GM12865 (cell line): ENCODE measurements around the gene RASSF5.

Experiments used
- DNase-seq: peaks from one replicate; pipeline ENCODE4 v3.0.0; 2010; ENCODE audit warnings: low read depth
- H3K4me3 ChIP-seq: 2 replicates; pipeline ENCODE4 v1.5.1; 2011; ENCODE audit warnings: mild to moderate bottlenecking, low read depth, low read length, control low read depth
- CTCF ChIP-seq: IDR thresholded peaks from 2 replicates; pipeline ENCODE4 v1.5.1; 2011; ENCODE audit warnings: low read length, control low read depth, low read depth, inconsistent platforms; ENCODE audit not compliant: insufficient read depth; ENCODE audit errors: missing control alignments

RASSF5 gene

DNA sequence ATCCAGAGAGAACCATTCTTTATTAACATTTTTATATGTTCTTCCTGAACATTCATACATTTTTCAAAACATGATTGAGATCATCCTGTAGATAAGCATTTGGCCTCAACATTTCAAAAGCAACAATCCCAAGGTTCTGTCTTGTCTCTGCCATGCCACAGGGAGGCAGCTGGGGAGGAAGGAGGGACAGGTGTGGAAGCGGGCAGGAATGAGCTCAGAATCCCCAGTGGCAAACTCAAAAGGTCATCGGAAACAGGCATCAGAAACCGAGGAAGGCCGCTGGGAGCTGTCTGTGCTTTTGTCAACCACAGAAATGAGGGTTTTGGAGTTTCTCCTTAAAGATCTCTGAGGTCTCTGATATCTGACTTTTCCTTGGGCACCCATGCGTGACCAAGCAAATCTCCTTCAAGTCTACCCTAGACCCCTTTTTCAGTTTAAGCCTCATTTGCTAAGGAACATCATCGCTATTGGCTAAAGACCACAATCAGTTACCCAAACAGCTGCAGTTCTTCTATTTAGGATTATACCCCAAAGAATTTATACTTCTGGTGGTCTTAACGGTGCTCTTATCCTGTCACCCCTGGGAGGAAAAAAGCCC, 34.0 kb downstream of the RASSF5 start:
- no peak for TF ChIP-seq CTCF
- DNase-seq: no peak
- no peak overlapping the region for H3K4me3 ChIP-seq

DNA sequence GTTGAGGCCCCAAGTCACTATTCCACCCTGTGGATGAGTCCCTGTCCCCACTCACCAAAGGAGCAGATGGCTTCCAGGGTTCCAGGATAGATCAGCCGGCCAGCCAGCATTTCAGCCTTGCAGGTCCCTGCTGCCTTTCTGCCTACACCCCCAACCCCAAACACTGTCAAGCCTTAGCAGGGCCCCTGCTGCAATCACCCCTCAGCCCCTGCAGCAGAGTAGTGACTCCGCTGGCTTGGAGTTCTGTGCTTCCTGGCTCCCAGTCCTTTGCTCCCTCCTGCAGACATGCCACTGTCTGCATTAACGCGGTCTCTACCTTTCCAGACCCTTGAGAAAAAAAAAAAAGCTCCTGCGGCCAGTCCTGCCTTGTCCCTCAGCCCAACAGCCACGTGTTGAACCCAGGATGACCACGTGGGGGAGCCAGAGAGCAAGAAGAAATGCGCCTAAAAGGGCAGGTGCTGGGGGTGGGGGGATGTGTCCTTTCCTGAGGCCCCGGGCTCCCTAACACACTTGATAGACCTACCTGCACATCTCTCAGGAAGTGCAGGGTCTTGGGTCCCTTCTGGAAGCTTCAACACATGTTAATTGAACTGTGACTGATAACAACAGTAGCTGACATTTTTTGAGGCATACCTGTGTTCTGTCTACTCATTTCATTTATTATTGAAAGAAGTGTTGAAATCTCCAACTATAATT, 37.4 kb downstream of the RASSF5 start:
- peak; percentile 72 for DNase-seq
- peak; percentile 88 for TF ChIP-seq CTCF
- H3K4me3 ChIP-seq: no peak overlapping the region

DNA sequence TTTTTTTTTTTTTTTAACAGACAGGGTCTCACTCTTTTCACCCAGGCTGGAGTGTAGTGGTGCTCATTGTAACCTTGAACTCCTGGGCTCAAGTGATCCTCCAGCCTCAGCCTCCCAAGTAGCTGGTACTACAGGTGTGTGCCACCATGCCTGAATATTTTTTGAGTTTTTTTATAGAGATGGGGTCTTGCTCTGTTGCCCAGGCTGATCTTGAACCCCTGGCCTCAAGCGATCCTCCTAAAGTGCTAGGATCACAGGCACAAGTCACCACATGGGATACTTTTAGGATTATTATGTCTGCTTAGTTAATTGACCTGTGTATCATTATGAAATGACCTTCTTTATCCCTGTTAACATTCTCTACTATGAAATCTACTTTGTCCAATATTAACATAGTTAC, 38.0 kb downstream of the RASSF5 start:
- DNase-seq: no peak
- no peak overlapping the region for H3K4me3 ChIP-seq
- no peak for TF ChIP-seq CTCF

DNA sequence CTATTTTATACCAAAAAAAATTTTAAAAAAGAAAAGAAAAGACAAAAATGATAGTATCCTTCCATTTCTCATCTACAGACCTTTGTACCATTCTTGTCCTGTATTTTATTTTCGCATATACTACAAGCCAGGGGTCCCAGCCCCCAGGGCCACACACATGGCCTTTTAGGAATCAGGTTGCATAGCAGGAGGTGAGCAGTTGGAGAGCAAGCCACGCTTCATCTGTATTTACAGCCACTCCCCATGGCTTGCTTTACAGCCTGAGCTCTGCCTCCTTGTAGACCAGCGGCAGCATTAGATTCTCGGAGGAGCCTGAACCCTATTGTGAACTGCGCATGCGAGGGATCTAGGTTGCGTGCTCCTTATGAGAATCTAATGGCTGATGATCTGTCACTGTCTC, 39.8 kb downstream of the RASSF5 start:
- no peak overlapping the region for H3K4me3 ChIP-seq
- DNase-seq: no peak

GRCh38 chr1:206550446-206550845, 43.1 kb downstream of the RASSF5 start:
- TF ChIP-seq CTCF: no peak
- no peak overlapping the region for H3K4me3 ChIP-seq
- DNase-seq: no peak

More for the DNA sequence above, 39.8 kb downstream of the RASSF5 start:
- no peak for TF ChIP-seq CTCF

- no peak for TF ChIP-seq CTCF
- no peak for DNase-seq
These were observed 44.1 kb downstream of the RASSF5 start for GRCh38 chr1:206551296-206551985.

More at GRCh38 chr1:206551296-206551985, 44.1 kb downstream of the RASSF5 start:
- H3K4me3 ChIP-seq: no peak overlapping the region
